SK-N-SH treated with all-trans-retinoic acid at 6 μM for 48 hours (cell line): Measurements from ENCODE around the gene FREM2.

Source experiments
- ATAC-seq: fragments of 200-7000 bp; cut with Tn5 transposase; 3 replicates; pipeline ENCODE4 v1.9.1; 2020; ENCODE audit warnings: mild to moderate bottlenecking, moderate library complexity
- ARNTL ChIP-seq: fragments of 450-650 bp; formaldehyde crosslinking; IDR thresholded peaks from 2 replicates; pipeline ENCODE4 v1.5.0; 2020; ENCODE audit warnings: low read depth, mild to moderate bottlenecking, moderate library complexity, borderline replicate concordance
- BACH2 ChIP-seq: fragments of 250-450 bp; sonication (Bioruptor Pico); IDR thresholded peaks from 2 replicates; pipeline ENCODE4 v1.9.0; 2021; ENCODE audit warnings: mild to moderate bottlenecking, borderline replicate concordance
- CREB5 ChIP-seq: fragments of 250-450 bp; sonication (Bioruptor Pico); IDR thresholded peaks from 2 replicates; pipeline ENCODE4 v1.5.1; 2020; ENCODE audit warnings: low read depth, mild to moderate bottlenecking, moderate library complexity
- CSDC2 ChIP-seq: fragments of 250-450 bp; sonication (Bioruptor Pico); IDR thresholded peaks from 2 replicates; pipeline ENCODE4 v1.5.0; 2020; ENCODE audit warnings: mild to moderate bottlenecking, moderate library complexity
- CSRNP3 ChIP-seq: fragments of 250-450 bp; sonication (Bioruptor Pico); IDR thresholded peaks from 2 replicates; pipeline ENCODE4 v1.5.1; 2021; ENCODE audit warnings: mild to moderate bottlenecking, moderate library complexity
- ESRRG ChIP-seq: fragments of 250-450 bp; sonication (Bioruptor Pico); IDR thresholded peaks from 2 replicates; pipeline ENCODE4 v1.6.1; 2021; ENCODE audit warnings: mild to moderate bottlenecking
- GLIS3 ChIP-seq: fragments of 250-450 bp; sonication (Bioruptor Pico); IDR thresholded peaks from 2 replicates; pipeline ENCODE4 v1.5.0; 2020; ENCODE audit warnings: mild to moderate bottlenecking, moderate library complexity
- ISL1 ChIP-seq: fragments of 250-450 bp; sonication (Bioruptor Pico); IDR thresholded peaks from 2 replicates; pipeline ENCODE4 v2.1.2; 2022; ENCODE audit warnings: mild to moderate bottlenecking, moderate library complexity
- OSR1 ChIP-seq: fragments of 250-450 bp; sonication (Bioruptor Pico); IDR thresholded peaks from 2 replicates; pipeline ENCODE4 v1.8.0; 2022; ENCODE audit warnings: moderate library complexity, mild to moderate bottlenecking, inconsistent platforms
- PATZ1 ChIP-seq: fragments of 250-450 bp; sonication (Bioruptor Pico); IDR thresholded peaks from 2 replicates; pipeline ENCODE4 v1.8.0; 2020; ENCODE audit warnings: mild to moderate bottlenecking, moderate library complexity, borderline replicate concordance
- RARB ChIP-seq: fragments of 250-450 bp; sonication (Bioruptor Pico); IDR thresholded peaks from 2 replicates; pipeline ENCODE4 v1.8.0; 2021; ENCODE audit warnings: mild to moderate bottlenecking, moderate library complexity
- SNAI2 ChIP-seq: fragments of 250-450 bp; sonication (Bioruptor Pico); IDR thresholded peaks from 2 replicates; pipeline ENCODE4 v1.5.0; 2020; ENCODE audit warnings: mild to moderate bottlenecking, moderate library complexity
- TCF4 ChIP-seq: fragments of 250-450 bp; sonication (Bioruptor Pico); IDR thresholded peaks from 2 replicates; pipeline ENCODE4 v1.8.0; 2021; ENCODE audit warnings: mild to moderate bottlenecking, moderate library complexity, borderline replicate concordance
- TOX ChIP-seq: fragments of 250-450 bp; sonication (Bioruptor Pico); IDR thresholded peaks from 2 replicates; pipeline ENCODE4 v1.8.0; 2021; ENCODE audit warnings: mild to moderate bottlenecking, moderate library complexity, borderline replicate concordance
- TSHZ2 ChIP-seq: fragments of 250-450 bp; sonication (Bioruptor Pico); IDR thresholded peaks from 2 replicates; pipeline ENCODE4 v1.5.0; 2020; ENCODE audit warnings: mild to moderate bottlenecking, moderate library complexity
- ZC3H10 ChIP-seq: fragments of 250-450 bp; sonication (Bioruptor Pico); IDR thresholded peaks from 2 replicates; pipeline ENCODE4 v1.5.1; 2021; ENCODE audit warnings: mild to moderate bottlenecking, moderate library complexity
- ZFP3 ChIP-seq: fragments of 250-450 bp; sonication (Bioruptor Pico); IDR thresholded peaks from 2 replicates; pipeline ENCODE4 v1.5.0; 2020; ENCODE audit warnings: mild to moderate bottlenecking, moderate library complexity
- ZNF565 ChIP-seq: fragments of 450-650 bp; formaldehyde crosslinking; conservative IDR thresholded peaks from 2 replicates; pipeline ENCODE4 v1.5.0; 2020; ENCODE audit warnings: low read depth, mild to moderate bottlenecking, moderate library complexity
- ZNF70 ChIP-seq: fragments of 450-650 bp; formaldehyde crosslinking; IDR thresholded peaks from 2 replicates; pipeline ENCODE4 v1.5.0; 2020; ENCODE audit warnings: mild to moderate bottlenecking, moderate library complexity

FREM2 gene

GRCh38 chr13:38830442-38831045 is 143.7 kb downstream of the FREM2 start:
- TF ChIP-seq PATZ1 (CRISPR knock-in tag) (no peak), TOX (CRISPR knock-in tag) (no peak), ZFP3 (CRISPR knock-in tag) (no peak), ZNF565 (no peak), TCF4 (CRISPR knock-in tag) (no peak), OSR1 (CRISPR knock-in tag) (no peak), ISL1 (CRISPR knock-in tag) (no peak), ZNF70 (CRISPR knock-in tag) (no peak), ARNTL (CRISPR knock-in tag) (no peak), ZC3H10 (CRISPR knock-in tag) (no peak), CSDC2 (CRISPR knock-in tag) (no peak), CREB5 (CRISPR knock-in tag) (no peak), ESRRG (CRISPR knock-in tag) (no peak), BACH2 (CRISPR knock-in tag) (no peak), RARB (CRISPR knock-in tag) (no peak), GLIS3 (no peak), TSHZ2 (CRISPR knock-in tag) (no peak), CSRNP3 (CRISPR knock-in tag) (no peak)
- TF ChIP-seq, all 23 proteins: peak for 0
- no peak for ATAC-seq

- TF ChIP-seq SNAI2 = no peak
- no peak for TF ChIP-seq PATZ1 (CRISPR knock-in tag)
- no peak for TF ChIP-seq TOX (CRISPR knock-in tag)
- TF ChIP-seq CREB5 (CRISPR knock-in tag) = no peak
- TF ChIP-seq CSRNP3 (CRISPR knock-in tag) = no peak
- TF ChIP-seq ARNTL (CRISPR knock-in tag) = no peak
- no peak for TF ChIP-seq CSDC2 (CRISPR knock-in tag)
- no peak for TF ChIP-seq ZNF565
- no peak for TF ChIP-seq ZC3H10 (CRISPR knock-in tag)
- no peak for TF ChIP-seq ISL1 (CRISPR knock-in tag)
- TF ChIP-seq, all 23 proteins: peak for 0
- no peak for ATAC-seq
Measured at GRCh38 chr13:38844581-38844980, 157.7 kb downstream of the FREM2 start.
